Right lobe of liver (tissue), 6 donors: ENCODE data around the gene PTH2. TPM values are rescaled to one million over a fixed set of nuclear protein-coding genes. Genes with fewer than 3 reads are reported as not detected.

Source experiments
- ATAC-seq, 4 donors: fragments of 200-7000 bp; cut with Tn5 transposase; one replicate each; pipeline ENCODE4 v1.9.1; 2020; ENCODE audit warnings: mild to moderate bottlenecking in 4 of 4, moderate library complexity in 4 of 4
- DNase-seq, 3 donors: peaks; one replicate each; pipeline ENCODE4 v3.0.0-alpha.2; 2020
- H3K27ac ChIP-seq, 3 donors: fragments of 200-600 bp; one replicate each; pipeline ENCODE4 v1.8.0; 2022
- H3K27me3 ChIP-seq, 2 donors: fragments of 200-600 bp; one replicate each; pipeline ENCODE4 v1.8.0; 2022
- H3K36me3 ChIP-seq, 4 donors: fragments of 200-600 bp; sonication (generic) in 1 of 4; one replicate each; pipeline versions ENCODE4 v1.5.1 to v1.8.0; 2017 to 2022; ENCODE audit warnings: control low read depth in 1 of 4
- H3K4me1 ChIP-seq, 4 donors: fragments of 200-600 bp; sonication (generic) in 1 of 4; one replicate each; pipeline versions ENCODE4 v1.5.1 to v1.8.0; 2017 to 2022; ENCODE audit warnings: control low read depth in 1 of 4
- H3K4me3 ChIP-seq, 3 donors: fragments of 200-600 bp; one replicate each; pipeline ENCODE4 v1.8.0; 2022
- H3K9me3 ChIP-seq, 4 donors: fragments of 200-600 bp; sonication (generic) in 1 of 4; one replicate each; pipeline versions ENCODE4 v1.5.1 to v1.8.0; 2017 to 2022; ENCODE audit warnings: control low read depth in 1 of 4
- CTCF ChIP-seq, 4 donors: fragments of 200-600 bp in 3 of 4; fragments of 450-650 bp in 1 of 4; IDR thresholded peaks; one replicate each; pipeline versions ENCODE4 v1.5.1 to v1.8.0; 2016 to 2022; ENCODE audit warnings: antibody characterized with exemption in 4 of 4, mild to moderate bottlenecking in 2 of 4
- POLR2A ChIP-seq: fragments of 450-650 bp; IDR thresholded peaks from one replicate; pipeline ENCODE4 v1.6.1; 2017; ENCODE audit warnings: antibody characterized with exemption, mild to moderate bottlenecking
- WGBS: methylation state at CpG from one replicate; pipeline ENCODE4 v1.1.6; 2018; ENCODE audit warnings: low coverage, low lambda C conversion rate; ENCODE audit not compliant: insufficient coverage; ENCODE audit errors: missing lambda C conversion rate; 5-methylcytosine and 5-hydroxymethylcytosine counted together
- intact Hi-C, 2 donors: fragments of 100-400 bp; cut with DNase I; formaldehyde crosslinking; loops; one replicate each; pipeline versions ENCODE4 v1.11.2 to v1.14.1; 2022
- total RNA-seq, 6 experiments: library from RNA; depleted of rRNA in 2 of 6; stranded (reverse); fragments of >200 nt in 2 of 6; fragmentation: NEBNext Ultra II Directional in 3 of 6; extraction: Animal tissue kit (Norgen Biotek cat#: 25700) in 3 of 6; gene quantifications; one replicate each; pipeline versions ENCODE4 v1.1.0 to v1.2.4, GENCODE V29; 2016 to 2023
- donor health status: DM: no; HTN: yes; CAD: no.
- donor health status: DM: no; HTN: no; CAD: no.
- donor health status: DM: no; HTN: no; CAD: no.
- donor health status: DM: no; HTN: yes; CAD: no.
- donor health status: DM: no; HTN: yes; CAD: no.

Gene PTH2
- total RNA-seq, 6 experiments from 2014 or later: not detected

- DNase-seq: no peak
- Histone ChIP-seq H3K36me3 (no peaks in the 10 kb centered on the region), H3K4me1 (peaks cover 0 to 5% (median 0%) of the 10 kb centered on the region in 4 donors), H3K4me3 (no peak overlapping the region), H3K9me3 (no peaks in the 10 kb centered on the region), H3K27me3 (no peaks in the 10 kb centered on the region), H3K27ac (no peak overlapping the region)
- WGBS: 53% methylated on average over 10 of the region's 15 CpGs
- ATAC-seq: peak in 2 of 4 donors; percentile 14 to 34
- intact Hi-C loops: no loop called here
- TF ChIP-seq POLR2A: no peak
- no peak for TF ChIP-seq CTCF (IDR thresholded peaks at IDR 0.05)
Measured at GRCh38 chr19:49468746-49469447, 45.7 kb upstream of the PTH2 start.

GRCh38 chr19:49468199-49468598 lies 45.0 kb upstream of the PTH2 start:
- no peaks in the 10 kb centered on the region for H3K36me3 ChIP-seq
- intact Hi-C loops: no loop called here
- H3K9me3 ChIP-seq: no peaks in the 10 kb centered on the region
- H3K4me1 ChIP-seq: no peaks in the 10 kb centered on the region
- WGBS: 100% methylated on average over 3 of the region's 19 CpGs
- no peak for ATAC-seq
- no peaks in the 10 kb centered on the region for H3K27me3 ChIP-seq
- no peak overlapping the region for H3K4me3 ChIP-seq
- TF ChIP-seq POLR2A (no peak), CTCF (IDR thresholded peaks at IDR 0.05) (no peak)
- H3K27ac ChIP-seq: no peak overlapping the region
- DNase-seq: no peak

GRCh38 chr19:49465371-49465770 lies 42.1 kb upstream of the PTH2 start:
- no peaks in the 10 kb centered on the region for H3K27me3 ChIP-seq
- ATAC-seq (no peak), DNase-seq (no peak)
- H3K36me3 ChIP-seq: peaks cover 0 to 3% (median 0%) of the 10 kb centered on the region in 4 donors
- no peak overlapping the region for H3K4me3 ChIP-seq
- H3K4me1 ChIP-seq: no peaks in the 10 kb centered on the region
- no CpG with 5 or more reads among the region's 3 CpGs for WGBS
- TF ChIP-seq POLR2A (no peak), CTCF (IDR thresholded peaks at IDR 0.05) (no peak)
- H3K9me3 ChIP-seq: no peaks in the 10 kb centered on the region
- intact Hi-C loops: no loop called here
- no peak overlapping the region for H3K27ac ChIP-seq

GRCh38 chr19:49463960-49464740 lies 40.9 kb upstream of the PTH2 start:
- H3K36me3 ChIP-seq: peaks cover 0 to 12% (median 0%) of the 10 kb centered on the region in 4 donors
- DNase-seq (no peak), ATAC-seq (peak in 2 of 4 donors; percentile 9 to 11)
- no peaks in the 10 kb centered on the region for H3K27me3 ChIP-seq
- intact Hi-C loops: no loop called here
- TF ChIP-seq CTCF (IDR thresholded peaks at IDR 0.05) (no peak), POLR2A (no peak)
- WGBS: 95% methylated on average over 18 of the region's 39 CpGs
- no peaks in the 10 kb centered on the region for H3K4me1 ChIP-seq
- no peak overlapping the region for H3K4me3 ChIP-seq
- H3K9me3 ChIP-seq: no peaks in the 10 kb centered on the region
- no peak overlapping the region for H3K27ac ChIP-seq
